MCF 10A (cell line): ENCODE measurements around the gene SYNGR2. TPM values are rescaled to one million over a fixed set of nuclear protein-coding genes. Genes with fewer than 3 reads are reported as not detected.

Experiments
- BruUV-seq: library from RNA; stranded (reverse); fragments of 400-500 nt; replicated peaks from 2 replicates; lab custom pipeline; 2021; lab: Mats Ljungman, UMichigan
- CTCF ChIA-PET: fragments of 300-600 bp; sonication (Branson Sonifier 250); formaldehyde crosslinking; extraction: SDS; loops from one replicate; lab custom pipeline; 2021; ENCODE audit warnings: antibody characterized with exemption, inconsistent platforms; lab: Yijun Ruan, JAX
- POLR2A ChIA-PET: fragments of 300-600, 350-650 bp; sonication (Branson Sonifier 250); formaldehyde crosslinking; extraction: SDS; loops from one replicate; lab custom pipeline; 2020; ENCODE audit warnings: antibody characterized with exemption, inconsistent platforms; lab: Yijun Ruan, JAX
- DNase-seq: peaks from one replicate; pipeline ENCODE4 v3.0.0-alpha.2; 2018; ENCODE audit not compliant: unreplicated experiment
- H3K27ac Mint-ChIP-seq: one replicate; pipeline ENCODE4 v1.8.0; 2022; ENCODE audit warnings: mild to moderate bottlenecking, low read depth, mixed read lengths; ENCODE audit not compliant: unreplicated experiment
- H3K27me3 Mint-ChIP-seq: one replicate; pipeline ENCODE4 v1.8.0; 2022; ENCODE audit warnings: mixed read lengths; ENCODE audit not compliant: insufficient read depth, unreplicated experiment
- H3K36me3 Mint-ChIP-seq: one replicate; pipeline ENCODE4 v1.8.0; 2022; ENCODE audit warnings: mild to moderate bottlenecking, moderate library complexity, mixed read lengths; ENCODE audit not compliant: insufficient read depth, unreplicated experiment
- H3K4me1 Mint-ChIP-seq: one replicate; pipeline ENCODE4 v1.8.0; 2022; ENCODE audit warnings: mixed read lengths; ENCODE audit not compliant: insufficient read depth, unreplicated experiment
- H3K4me3 Mint-ChIP-seq: one replicate; pipeline ENCODE4 v1.8.0; 2022; ENCODE audit warnings: mild to moderate bottlenecking, moderate library complexity, mixed read lengths; ENCODE audit not compliant: unreplicated experiment
- H3K9me3 Mint-ChIP-seq: one replicate; pipeline ENCODE4 v1.8.0; 2022; ENCODE audit warnings: mixed read lengths; ENCODE audit not compliant: unreplicated experiment
- intact Hi-C: fragments of 100-400 bp; cut with micrococcal nuclease; formaldehyde crosslinking; loops from 2 replicates; pipeline ENCODE4 v1.14.1; 2022
- total RNA-seq: library from RNA; stranded (reverse); gene quantifications from 2 replicates; pipeline ENCODE4 v1.2.3, GENCODE V29; 2022
- TF ChIP-seq, protein P1 (sequence below): fragments of 200-600 bp; IDR thresholded peaks from one replicate; pipeline ENCODE4 v1.8.0; 2022; ENCODE audit warnings: antibody characterized with exemption, mild to moderate bottlenecking; ENCODE audit not compliant: unreplicated experiment

Gene SYNGR2
- total RNA-seq, 1 experiment from 2014 or later, result 52.2 TPM

DNA sequence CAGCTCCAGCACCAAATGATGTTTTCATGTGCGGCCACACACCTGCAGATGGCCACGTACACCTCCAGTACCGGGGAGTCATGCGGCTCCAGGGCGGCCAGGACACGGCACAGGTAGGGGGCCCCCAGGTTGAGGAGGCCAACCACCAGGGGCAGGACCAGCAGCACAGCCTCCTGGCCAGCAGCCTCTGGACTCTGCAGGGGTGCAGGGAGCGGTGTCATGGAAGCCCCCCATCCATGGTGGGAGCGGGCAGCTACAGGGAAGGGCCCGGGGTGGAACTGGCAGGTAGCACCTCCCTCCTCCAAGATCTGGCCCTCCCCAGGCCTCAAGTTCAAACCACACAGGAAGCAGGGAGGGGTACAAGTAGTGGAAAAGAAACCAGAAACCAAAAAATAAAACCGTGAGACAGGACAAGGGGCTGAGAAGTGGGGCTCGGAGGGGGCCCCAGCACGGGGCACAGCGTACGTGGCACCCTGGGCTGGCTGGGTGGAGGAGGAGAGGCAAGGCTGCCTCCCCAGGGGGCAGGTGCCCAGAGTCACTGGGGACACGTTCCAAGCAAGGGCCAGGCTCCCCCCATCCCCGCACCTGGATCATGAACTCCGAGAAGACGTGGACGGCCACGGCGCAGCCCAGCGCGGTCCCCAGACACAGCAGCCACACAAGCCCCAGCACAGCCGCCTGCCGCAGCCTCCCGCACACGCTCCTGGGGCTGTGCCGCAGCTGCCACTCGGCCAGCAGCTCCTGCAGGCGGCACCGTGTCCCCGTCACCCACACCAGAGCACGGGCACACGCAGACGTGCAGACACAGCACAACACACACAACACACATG is 47.2 kb upstream of the SYNGR2 start:
- intact Hi-C loops, result no loop called here
- DNase-seq, result no peak
- ChIA-PET POLR2A (no interaction called here), CTCF (interaction anchor here (0.7 kb wide), 1 partner anchor 55 kb away, joined by 3 read pairs; no protein-coding TSS in a partner anchor)
- Mint-ChIP-seq H3K4me1 (no peaks in the 10 kb centered on the region), H3K27ac (no peak overlapping the region), H3K4me3 (no peak overlapping the region), H3K27me3 (no peaks in the 10 kb centered on the region), H3K36me3 (peaks cover 7% of the 10 kb centered on the region), H3K9me3 (no peaks in the 10 kb centered on the region)
- TF ChIP-seq, protein P1, sequence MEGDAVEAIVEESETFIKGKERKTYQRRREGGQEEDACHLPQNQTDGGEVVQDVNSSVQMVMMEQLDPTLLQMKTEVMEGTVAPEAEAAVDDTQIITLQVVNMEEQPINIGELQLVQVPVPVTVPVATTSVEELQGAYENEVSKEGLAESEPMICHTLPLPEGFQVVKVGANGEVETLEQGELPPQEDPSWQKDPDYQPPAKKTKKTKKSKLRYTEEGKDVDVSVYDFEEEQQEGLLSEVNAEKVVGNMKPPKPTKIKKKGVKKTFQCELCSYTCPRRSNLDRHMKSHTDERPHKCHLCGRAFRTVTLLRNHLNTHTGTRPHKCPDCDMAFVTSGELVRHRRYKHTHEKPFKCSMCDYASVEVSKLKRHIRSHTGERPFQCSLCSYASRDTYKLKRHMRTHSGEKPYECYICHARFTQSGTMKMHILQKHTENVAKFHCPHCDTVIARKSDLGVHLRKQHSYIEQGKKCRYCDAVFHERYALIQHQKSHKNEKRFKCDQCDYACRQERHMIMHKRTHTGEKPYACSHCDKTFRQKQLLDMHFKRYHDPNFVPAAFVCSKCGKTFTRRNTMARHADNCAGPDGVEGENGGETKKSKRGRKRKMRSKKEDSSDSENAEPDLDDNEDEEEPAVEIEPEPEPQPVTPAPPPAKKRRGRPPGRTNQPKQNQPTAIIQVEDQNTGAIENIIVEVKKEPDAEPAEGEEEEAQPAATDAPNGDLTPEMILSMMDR, result no peak
- BruUV-seq, result no TSS peak

DNA sequence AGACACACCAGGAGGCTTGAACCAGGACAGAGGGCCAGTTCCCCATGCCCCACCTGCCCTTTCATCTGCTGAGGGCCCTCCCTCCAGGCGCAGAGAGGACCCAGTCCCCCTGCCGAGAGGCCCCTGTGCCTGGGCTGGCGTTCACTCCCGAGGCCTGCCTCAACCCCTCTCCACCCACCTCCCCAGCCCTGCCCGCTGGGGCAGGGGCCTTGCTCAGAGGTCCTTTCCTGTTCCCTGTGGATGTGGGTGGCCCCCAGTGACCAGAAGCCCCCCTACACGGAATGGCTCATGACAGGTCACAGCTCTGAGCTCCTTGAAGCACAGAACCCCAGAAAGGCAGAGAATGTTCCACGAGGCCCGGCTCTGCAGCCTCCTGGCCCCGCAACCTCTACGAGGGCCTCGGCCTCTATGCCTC is 46.6 kb upstream of the SYNGR2 start:
- Mint-ChIP-seq H3K27ac (no peak overlapping the region), H3K4me3 (no peak overlapping the region), H3K36me3 (peaks cover 7% of the 10 kb centered on the region), H3K4me1 (no peaks in the 10 kb centered on the region), H3K9me3 (no peaks in the 10 kb centered on the region), H3K27me3 (no peaks in the 10 kb centered on the region)
- POLR2A ChIA-PET, result no interaction called here
- intact Hi-C loops, result no loop called here
- CTCF ChIA-PET, result interaction anchor here (0.7 kb wide), 1 partner anchor 54 kb away, joined by 3 read pairs; no protein-coding TSS in a partner anchor
- TF ChIP-seq, protein P1, result no peak
- DNase-seq, result no peak
- no TSS peak for BruUV-seq

DNA sequence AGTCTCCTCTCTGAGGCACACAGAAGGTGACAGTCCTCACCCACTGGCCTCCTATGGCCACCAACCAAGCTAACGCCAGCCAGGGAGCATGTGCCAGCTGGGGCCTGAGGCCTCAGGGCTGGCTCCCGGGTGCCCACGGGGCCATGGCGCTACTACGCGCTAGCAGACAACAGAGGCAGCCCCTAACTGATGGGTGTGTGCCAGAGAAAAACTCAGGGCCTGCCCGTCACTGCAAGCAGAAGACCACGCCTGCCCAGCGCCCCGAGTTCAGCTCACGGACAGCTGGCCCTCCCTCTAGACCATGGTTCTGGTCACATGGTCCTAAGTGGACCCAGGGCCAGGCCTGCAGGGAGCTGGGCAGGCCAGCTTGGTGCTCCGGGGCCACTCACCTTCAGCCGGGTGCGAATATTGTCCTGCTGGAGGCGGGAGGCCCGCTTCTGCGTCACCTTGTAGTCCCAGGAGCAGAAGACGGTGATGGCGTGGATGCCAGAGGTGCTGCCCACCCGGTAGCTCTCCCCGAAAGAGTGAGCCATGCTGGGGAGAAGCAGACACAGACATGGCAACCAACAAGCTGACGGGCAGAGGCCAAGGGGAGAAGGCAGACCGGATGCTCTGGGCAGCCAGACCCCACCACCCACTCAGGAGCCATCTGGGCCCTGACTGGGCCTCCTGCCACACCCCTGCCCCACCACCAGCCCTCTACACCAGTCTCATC is 46.0 kb upstream of the SYNGR2 start:
- POLR2A ChIA-PET, result no interaction called here
- Mint-ChIP-seq H3K4me3 (no peak overlapping the region), H3K27me3 (no peaks in the 10 kb centered on the region), H3K9me3 (no peaks in the 10 kb centered on the region), H3K4me1 (no peaks in the 10 kb centered on the region), H3K36me3 (peaks cover 8% of the 10 kb centered on the region), H3K27ac (no peak overlapping the region)
- TF ChIP-seq, protein P1, result no peak
- BruUV-seq, result no TSS peak
- intact Hi-C loops, result no loop called here
- DNase-seq, result no peak
- CTCF ChIA-PET, result interaction anchor here (0.6 to 0.9 kb wide), 3 partner anchors 9 to 64 kb away, joined by 3 read pairs; no protein-coding TSS in a partner anchor

DNA sequence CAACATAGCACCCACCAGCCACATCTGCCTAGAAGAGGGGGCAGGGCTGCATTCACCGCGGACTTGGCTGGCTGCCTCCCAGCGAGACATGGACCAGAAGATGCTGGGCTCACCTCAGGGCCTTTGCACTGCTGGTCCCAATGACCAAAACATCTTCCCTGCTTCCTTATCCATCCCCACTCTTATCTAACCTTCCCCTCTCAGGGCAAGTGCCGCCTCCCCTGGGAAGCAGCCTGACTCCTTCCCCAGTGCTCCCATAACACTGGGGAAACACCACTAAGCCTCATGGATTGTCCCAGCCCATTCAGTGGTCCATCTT is 45.5 kb upstream of the SYNGR2 start:
- BruUV-seq, result no TSS peak
- H3K9me3 Mint-ChIP-seq, result no peaks in the 10 kb centered on the region
- H3K36me3 Mint-ChIP-seq, result peaks cover 11% of the 10 kb centered on the region
- H3K27me3 Mint-ChIP-seq, result no peaks in the 10 kb centered on the region
- no peak overlapping the region for H3K4me3 Mint-ChIP-seq
- TF ChIP-seq, protein P1, result no peak
- DNase-seq, result no peak
- ChIA-PET POLR2A (no interaction called here), CTCF (interaction anchor here (0.6 to 0.9 kb wide), 2 partner anchors 10 to 63 kb away, joined by 3 read pairs; no protein-coding TSS in a partner anchor)
- intact Hi-C loops, result no loop called here
- no peak overlapping the region for H3K27ac Mint-ChIP-seq
- H3K4me1 Mint-ChIP-seq, result no peaks in the 10 kb centered on the region
